H9 (cell line): ENCODE results near the gene ZFPL1. TPM values are rescaled to one million over a fixed set of nuclear protein-coding genes. Genes with fewer than 3 reads are reported as not detected.

Source experiments
- DNase-seq: peaks from one replicate; pipeline ENCODE4 v3.0.0-alpha.2; 2017
- H2AFZ ChIP-seq: one replicate; pipeline ENCODE4 v1.6.1; 2013; ENCODE audit warnings: mild to moderate bottlenecking, low read length, control low read depth, moderate library complexity
- H2AK5ac ChIP-seq: 2 replicates; pipeline ENCODE4 v1.6.1; 2013; ENCODE audit warnings: low read length, control low read depth, mixed read lengths; ENCODE audit not compliant: insufficient read length
- H2BK120ac ChIP-seq: one replicate; pipeline ENCODE4 v1.6.1; 2013; ENCODE audit warnings: low read depth, mild to moderate bottlenecking, low read length, control low read depth, inconsistent platforms; ENCODE audit not compliant: poor library complexity, severe bottlenecking
- H2BK12ac ChIP-seq: 2 replicates; pipeline ENCODE4 v1.6.1; 2013; ENCODE audit warnings: low read length, control low read depth, mixed read lengths, low read depth; ENCODE audit not compliant: insufficient read length
- H2BK15ac ChIP-seq: 2 replicates; pipeline ENCODE4 v1.6.1; 2013; ENCODE audit warnings: low read depth, low read length, control low read depth
- H2BK20ac ChIP-seq: one replicate; pipeline ENCODE4 v1.6.1; 2013; ENCODE audit warnings: low read depth, mild to moderate bottlenecking, low read length, control low read depth, inconsistent platforms; ENCODE audit not compliant: poor library complexity, severe bottlenecking
- H2BK5ac ChIP-seq: 2 replicates; pipeline ENCODE4 v1.6.1; 2013; ENCODE audit warnings: low read length, control low read depth, mixed read lengths; ENCODE audit not compliant: insufficient read length
- H3K14ac ChIP-seq: 2 replicates; pipeline ENCODE4 v1.6.1; 2013; ENCODE audit warnings: low read length, control low read depth; ENCODE audit not compliant: insufficient read depth
- H3K18ac ChIP-seq: 2 replicates; pipeline ENCODE4 v1.6.1; 2013; ENCODE audit warnings: low read depth, mild to moderate bottlenecking, mixed read lengths, low read length, control low read depth; ENCODE audit not compliant: insufficient read length
- H3K23ac ChIP-seq: 2 replicates; pipeline ENCODE4 v1.6.1; 2013; ENCODE audit warnings: low read length, control low read depth, mixed read lengths, low read depth; ENCODE audit not compliant: insufficient read length
- H3K23me2 ChIP-seq: 2 replicates; pipeline ENCODE4 v1.6.1; 2013; ENCODE audit warnings: low read depth, mild to moderate bottlenecking, mixed read lengths, low read length, control low read depth; ENCODE audit not compliant: insufficient read length, poor library complexity, severe bottlenecking
- H3K27ac ChIP-seq: 2 replicates; pipeline ENCODE4 v1.5.1; 2013; ENCODE audit warnings: low read length, control low read depth, mixed read lengths, low read depth; ENCODE audit not compliant: insufficient read length
- H3K27me3 ChIP-seq: 2 replicates; pipeline ENCODE4 v1.6.1; 2013; ENCODE audit warnings: low read length, control low read depth, inconsistent platforms; ENCODE audit not compliant: insufficient read depth
- H3K4ac ChIP-seq: 2 replicates; pipeline ENCODE4 v1.6.1; 2013; ENCODE audit warnings: low read depth, mild to moderate bottlenecking, control low read depth, inconsistent platforms, low read length, moderate library complexity
- H3K4me1 ChIP-seq: 2 replicates; pipeline ENCODE4 v1.6.1; 2013; ENCODE audit warnings: low read length, control low read depth, inconsistent platforms; ENCODE audit not compliant: insufficient read depth
- H3K4me2 ChIP-seq: 2 replicates; pipeline ENCODE4 v1.6.1; 2013; ENCODE audit warnings: low read length, control low read depth, mixed read lengths; ENCODE audit not compliant: insufficient read length, insufficient read depth
- H3K56ac ChIP-seq: 2 replicates; pipeline ENCODE4 v1.6.1; 2013; ENCODE audit warnings: low read depth, mild to moderate bottlenecking, mixed read lengths, low read length, control low read depth; ENCODE audit not compliant: insufficient read length
- H3K79me1 ChIP-seq: 2 replicates; pipeline ENCODE4 v1.6.1; 2013; ENCODE audit warnings: low read depth, mild to moderate bottlenecking, moderate library complexity, low read length, control low read depth, inconsistent platforms; ENCODE audit not compliant: insufficient read depth, poor library complexity, severe bottlenecking
- H3K79me2 ChIP-seq: 2 replicates; pipeline ENCODE4 v1.6.1; 2013; ENCODE audit warnings: low read length, control low read depth, inconsistent platforms; ENCODE audit not compliant: insufficient read depth
- H3K9ac ChIP-seq: 2 replicates; pipeline ENCODE4 v1.6.1; 2013; ENCODE audit warnings: low read length, control low read depth, mixed read lengths; ENCODE audit not compliant: insufficient read length; ENCODE audit errors: extremely low read depth
- H3K9me3 ChIP-seq: one replicate; pipeline ENCODE4 v1.6.1; 2013; ENCODE audit warnings: low read depth, low read length, inconsistent platforms; ENCODE audit not compliant: control insufficient read depth
- H3T11ph ChIP-seq: one replicate; pipeline ENCODE4 v1.6.1; 2013; ENCODE audit warnings: mild to moderate bottlenecking, low read length, control low read depth, inconsistent platforms
- H4K20me1 ChIP-seq: one replicate; pipeline ENCODE4 v1.6.1; 2013; ENCODE audit not compliant: control insufficient read depth, insufficient read length, insufficient read depth
- H4K5ac ChIP-seq: 2 replicates; pipeline ENCODE4 v1.6.1; 2013; ENCODE audit warnings: low read depth, mild to moderate bottlenecking, mixed read lengths, low read length, control low read depth; ENCODE audit not compliant: insufficient read length
- H4K8ac ChIP-seq: replicated peaks from 2 replicates; pipeline ENCODE4 v1.6.1; 2013; ENCODE audit warnings: low read length, control low read depth, mixed read lengths, low read depth; ENCODE audit not compliant: insufficient read length
- H4K91ac ChIP-seq: 2 replicates; pipeline ENCODE4 v1.6.1; 2013; ENCODE audit warnings: low read depth, mild to moderate bottlenecking, moderate library complexity, mixed read lengths, low read length, control low read depth; ENCODE audit not compliant: insufficient read length
- H3K27ac Mint-ChIP-seq, 3 experiments: 2 replicates in 2 of 3; 3 replicates in 1 of 3; pipeline ENCODE4 v1.8.0; 2020 to 2021; ENCODE audit warnings: mixed read lengths in 3 of 3, mild to moderate bottlenecking in 1 of 3, moderate library complexity in 1 of 3
- H3K27me3 Mint-ChIP-seq: 2 replicates; pipeline ENCODE4 v1.8.0; 2021; ENCODE audit warnings: low read depth, mild to moderate bottlenecking, moderate library complexity, mixed read lengths
- H3K36me3 Mint-ChIP-seq, 3 experiments: 2 replicates in 2 of 3; 3 replicates in 1 of 3; pipeline ENCODE4 v1.8.0; 2020 to 2021; ENCODE audit warnings: low read depth in 3 of 3, mixed read lengths in 3 of 3; ENCODE audit not compliant: insufficient read depth in 1 of 3
- H3K4me1 Mint-ChIP-seq, 2 experiments: 2 replicates each; pipeline ENCODE4 v1.8.0; 2020; ENCODE audit warnings: mixed read lengths in 2 of 2
- H3K4me3 Mint-ChIP-seq, 2 experiments: 2 replicates in 1 of 2; 3 replicates in 1 of 2; pipeline ENCODE4 v1.8.0; 2020 to 2021; ENCODE audit warnings: mild to moderate bottlenecking in 2 of 2, mixed read lengths in 2 of 2, moderate library complexity in 1 of 2
- H3K9me3 Mint-ChIP-seq, 2 experiments: 2 replicates in 1 of 2; 3 replicates in 1 of 2; pipeline ENCODE4 v1.8.0; 2020; ENCODE audit warnings: mild to moderate bottlenecking in 2 of 2, mixed read lengths in 2 of 2, moderate library complexity in 1 of 2
- CTCF ChIP-seq: fragments of 200-600 bp; sonication (generic); conservative IDR thresholded peaks from 3 replicates; pipeline ENCODE4 v1.8.0; 2021; ENCODE audit warnings: antibody characterized with exemption, mild to moderate bottlenecking
- WGBS: extraction: QIAGEN DNeasy Blood & Tissue Kit; methylation state at CpG from one replicate; pipeline ENCODE4 v1.1.7; 2013; ENCODE audit warnings: missing lambda C conversion rate, low lambda C conversion rate, mixed read lengths; ENCODE audit not compliant: insufficient read length; ENCODE audit errors: extremely low coverage; 5-methylcytosine and 5-hydroxymethylcytosine counted together
- long read RNA-seq: library from polyadenylated mRNA; unstranded; transcript quantifications from one replicate; pipeline ENCODE4 v2.0.0, GENCODE V29; 2020
- total RNA-seq: library from RNA; stranded (reverse); gene quantifications from 2 replicates; pipeline ENCODE4 v1.2.1, GENCODE V29; 2021

ZFPL1 gene
- 24.2 and 26.7 TPM in 2 replicates for total RNA-seq
- long read RNA-seq, transcript ZFPL1-201 (8 exons, 1,371 nt): major isoform, 76 of 89 reads
- long read RNA-seq, partial matches to known transcripts: 3 of 89 reads
- long read RNA-seq, other reads (novel, unspliced or antisense): 10 of 89 reads

- no peak within 1 kb of the TSS for H2AFZ ChIP-seq
- no peak within 1 kb of the TSS for H2BK12ac ChIP-seq
- no peaks in the 10 kb centered on the region for H3K27me3 Mint-ChIP-seq
- no peak within 1 kb of the TSS for H2AK5ac ChIP-seq
- no peak within 1 kb of the TSS for H2BK20ac ChIP-seq
- H4K91ac ChIP-seq: no peak within 1 kb of the TSS
- H3K4ac ChIP-seq: no peak within 1 kb of the TSS; the same call in 1 of the 2 replicates
- peak within 1 kb of the TSS; percentile 37 for H4K5ac ChIP-seq
- peak; percentile 96 for DNase-seq
- peaks cover 26 to 66% (median 65%) of the 10 kb centered on the region in 3 experiments for H3K36me3 Mint-ChIP-seq
- no peak within 1 kb of the TSS for H2BK5ac ChIP-seq
- peaks cover 3% of the 10 kb centered on the region for H4K20me1 ChIP-seq
- no peak within 1 kb of the TSS for H3T11ph ChIP-seq
- no peaks in the 10 kb centered on the region for H3K27me3 ChIP-seq
- peaks cover 14 to 16% of the 10 kb centered on the region in 2 experiments for H3K4me1 Mint-ChIP-seq
- H3K4me2 ChIP-seq: peak within 1 kb of the TSS; percentile 79
- H3K79me1 ChIP-seq: peaks cover 4% of the 10 kb centered on the region
- no CpG with 5 or more reads among the region's 79 CpGs for WGBS
- no peak within 1 kb of the TSS for H2BK120ac ChIP-seq
- no peaks in the 10 kb centered on the region for H3K9me3 ChIP-seq
- no peaks in the 10 kb centered on the region for H3K4me1 ChIP-seq
- H3K4me3 Mint-ChIP-seq: peak within 1 kb of the TSS; percentile 97 to 99
- no peak for TF ChIP-seq CTCF
- no peak within 1 kb of the TSS for H4K8ac ChIP-seq
- H3K79me2 ChIP-seq: peaks cover 8% of the 10 kb centered on the region; the same call in 1 of the 2 replicates
- H2BK15ac ChIP-seq: no peak within 1 kb of the TSS
- H3K27ac ChIP-seq: peak within 1 kb of the TSS; percentile 79
- no peak within 1 kb of the TSS for H3K56ac ChIP-seq
- H3K27ac Mint-ChIP-seq: peak within 1 kb of the TSS; percentile 98 to 100 (median 99)
- H3K18ac ChIP-seq: peak within 1 kb of the TSS; percentile 96
- H3K23me2 ChIP-seq: peaks cover 12% of the 10 kb centered on the region
- peak within 1 kb of the TSS; percentile 93 for H3K9ac ChIP-seq
- peak within 1 kb of the TSS; percentile 95 for H3K14ac ChIP-seq
- H3K23ac ChIP-seq: no peak within 1 kb of the TSS
- no peaks in the 10 kb centered on the region; a peak in 1 of 5 replicates for H3K9me3 Mint-ChIP-seq
Measured at GRCh38 chr11:65083834-65084597, at the start of gene ZFPL1, which contains the start of gene CDCA5. ZFPL1 (plus strand) TSS chr11:65084222; CDS start chr11:65084699, 477 bp downstream. CDCA5 (minus strand) TSS chr11:65084040; CDS start chr11:65083978, 62 bp downstream.
